T-helper 1 cell treated with Interleukin-12 subunit alpha and Interleukin-12 subunit beta and Interleukin-4 antibody, amounts not matched to agents 30 ng/mL and 1 ng/mL, for 36 hours (primary cell): ENCODE data around the gene MAPK14. TPM values are rescaled to one million over a fixed set of nuclear protein-coding genes. Genes with fewer than 3 reads are reported as not detected.

Experiments
- intact Hi-C: fragments of 100-400 bp; cut with micrococcal nuclease; formaldehyde crosslinking; loops from one replicate; pipeline ENCODE4 v1.15.1; 2024
- total RNA-seq: library from RNA; stranded (reverse); gene quantifications from 2 replicates; pipeline ENCODE4 v1.2.3, GENCODE V29; 2022

The MAPK14 gene
- total RNA-seq, 1 donor from 2014 or later: 62.9 TPM

DNA sequence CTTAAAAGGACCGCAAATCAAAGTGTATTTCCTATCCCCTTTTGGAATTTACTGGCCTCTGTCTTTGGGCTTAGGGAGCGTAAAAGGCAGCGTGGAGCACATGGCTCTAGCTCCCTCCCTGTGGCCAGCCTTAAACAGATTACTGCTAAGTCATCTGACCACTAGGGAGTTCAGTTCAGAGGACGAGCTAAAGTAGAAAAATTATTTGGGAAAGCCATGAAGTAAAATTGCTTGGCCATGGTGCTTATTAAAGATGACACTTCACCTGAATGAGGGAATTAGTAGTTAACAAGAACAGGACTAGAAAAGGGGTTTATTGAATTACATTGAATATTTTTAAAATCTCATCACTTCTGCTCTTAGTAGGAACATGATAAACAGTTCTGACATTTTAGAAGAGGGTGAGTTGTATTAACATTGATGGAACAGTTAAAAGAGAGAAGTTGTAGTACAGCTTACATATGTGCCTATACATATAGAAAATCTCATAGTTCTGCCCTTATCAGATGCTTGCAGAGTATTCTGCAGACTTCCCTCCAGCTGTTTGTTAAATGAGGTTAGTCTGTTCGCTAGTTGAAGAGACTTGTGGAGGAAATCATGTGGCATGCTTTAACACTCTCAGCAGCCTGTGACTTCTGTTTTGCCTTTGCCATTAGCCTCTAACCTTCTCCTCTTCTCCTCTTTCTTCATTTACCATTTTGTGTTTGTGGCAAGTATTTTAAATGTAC, 71.5 kb downstream of the MAPK14 start:
- intact Hi-C loops: no loop called here

- intact Hi-C loops: no loop called here
Observed at GRCh38 chr6:36099869-36100483, 72.4 kb downstream of the MAPK14 start.

DNA sequence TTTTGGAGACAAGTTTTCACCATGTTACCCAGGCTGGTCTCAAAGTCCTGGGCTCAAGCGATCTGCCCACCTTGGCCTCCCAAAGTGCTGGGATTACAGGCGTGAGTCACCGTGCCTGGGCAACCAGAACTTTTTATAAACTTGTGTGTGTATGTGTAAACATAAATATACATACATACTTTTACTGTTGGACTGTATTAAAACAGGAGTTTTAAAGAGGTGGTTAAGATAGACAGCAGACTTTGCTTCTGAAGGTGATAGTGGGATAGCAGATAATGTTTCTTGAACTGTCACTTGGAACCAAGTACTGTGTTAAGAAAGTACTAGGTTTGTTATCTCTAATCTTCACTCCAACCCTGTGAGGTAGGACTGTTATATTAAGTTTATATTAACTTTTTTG, 74.1 kb downstream of the MAPK14 start:
- intact Hi-C loops: no loop called here

GRCh38 chr6:36102853-36103252, 75.2 kb downstream of the MAPK14 start:
- intact Hi-C loops: no loop called here

GRCh38 chr6:36104836-36105235, 77.2 kb downstream of the MAPK14 start:
- intact Hi-C loops: no loop called here

- intact Hi-C loops: loop anchor here (1.0 kb wide), 1 partner anchor 11 kb away; no protein-coding TSS in a partner anchor
Observed at GRCh38 chr6:36109092-36109491, 81.5 kb downstream of the MAPK14 start.

GRCh38 chr6:36110050-36110449, 82.4 kb downstream of the MAPK14 start:
- intact Hi-C loops: no loop called here

GRCh38 chr6:36110863-36111262, 83.3 kb downstream of the MAPK14 start:
- intact Hi-C loops: no loop called here

GRCh38 chr6:36111526-36111925, 83.9 kb downstream of the MAPK14 start:
- intact Hi-C loops: no loop called here

DNA sequence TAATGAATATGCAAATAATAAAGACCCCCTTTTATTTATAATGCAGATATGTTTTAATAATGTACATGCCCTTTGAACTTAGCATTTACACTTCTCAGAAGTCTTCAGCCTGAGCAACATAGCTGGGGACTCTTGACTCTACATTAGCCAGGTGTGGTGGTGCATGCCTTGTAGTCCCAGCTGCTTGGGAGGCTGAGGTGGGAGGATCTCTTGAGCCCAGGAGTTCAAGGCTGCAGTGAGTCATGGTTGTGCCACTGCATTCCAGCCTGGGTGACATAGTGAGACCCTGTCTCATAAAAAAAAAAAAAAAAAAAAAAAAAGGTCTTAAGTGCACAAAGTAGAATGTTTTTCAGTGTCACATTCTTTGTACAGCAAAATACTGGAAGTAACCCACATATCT, 85.4 kb downstream of the MAPK14 start:
- intact Hi-C loops: no loop called here

GRCh38 chr6:36113703-36114102, 86.1 kb downstream of the MAPK14 start:
- intact Hi-C loops: no loop called here

DNA sequence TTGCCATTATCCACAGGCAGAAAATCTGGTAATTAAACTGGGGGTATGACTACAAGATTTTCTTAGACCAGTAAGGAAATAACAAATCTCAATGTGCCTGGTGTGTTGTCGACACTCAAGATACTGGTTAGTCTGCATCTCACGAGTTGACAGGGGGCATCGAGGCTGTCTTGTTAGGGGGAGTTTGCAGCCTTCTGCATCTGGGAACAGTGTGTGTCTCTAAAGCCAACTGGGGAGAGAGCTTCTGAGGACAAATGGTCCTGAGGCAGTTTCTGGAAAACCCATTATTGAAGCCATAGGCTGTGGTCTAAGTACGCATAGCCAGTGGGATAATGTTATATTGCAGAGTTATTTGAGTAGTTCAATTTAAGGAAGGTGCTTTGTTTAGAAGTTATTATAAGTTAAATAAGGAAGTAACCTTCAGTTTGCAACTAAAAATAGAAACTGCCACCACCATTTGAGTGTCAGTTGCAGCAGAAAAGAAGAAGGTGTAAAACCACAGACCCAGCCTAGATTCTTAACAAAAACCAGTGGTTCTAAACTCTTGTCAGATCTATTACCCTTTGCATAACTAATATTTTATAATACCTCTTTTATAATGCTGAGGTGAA, 87.3 kb downstream of the MAPK14 start:
- intact Hi-C loops: no loop called here

DNA sequence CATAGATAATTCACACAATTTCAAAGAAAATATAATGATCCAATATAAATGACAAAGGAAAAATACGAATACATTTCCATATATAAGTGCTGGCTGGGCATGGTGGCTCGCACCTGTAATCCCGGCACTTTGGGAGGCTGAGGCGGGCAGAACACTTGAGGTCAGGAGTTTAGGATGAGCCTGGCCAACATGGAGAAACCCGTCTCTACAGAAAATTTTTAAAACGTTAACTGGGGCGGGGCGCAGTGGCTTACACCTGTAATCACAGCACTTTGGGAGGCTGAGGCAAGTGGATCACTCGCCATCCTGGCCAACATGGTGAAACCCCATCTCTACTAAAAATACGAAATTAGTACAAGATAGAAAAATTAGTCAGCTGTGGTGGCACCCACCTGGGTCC, 87.8 kb downstream of the MAPK14 start:
- intact Hi-C loops: no loop called here

DNA sequence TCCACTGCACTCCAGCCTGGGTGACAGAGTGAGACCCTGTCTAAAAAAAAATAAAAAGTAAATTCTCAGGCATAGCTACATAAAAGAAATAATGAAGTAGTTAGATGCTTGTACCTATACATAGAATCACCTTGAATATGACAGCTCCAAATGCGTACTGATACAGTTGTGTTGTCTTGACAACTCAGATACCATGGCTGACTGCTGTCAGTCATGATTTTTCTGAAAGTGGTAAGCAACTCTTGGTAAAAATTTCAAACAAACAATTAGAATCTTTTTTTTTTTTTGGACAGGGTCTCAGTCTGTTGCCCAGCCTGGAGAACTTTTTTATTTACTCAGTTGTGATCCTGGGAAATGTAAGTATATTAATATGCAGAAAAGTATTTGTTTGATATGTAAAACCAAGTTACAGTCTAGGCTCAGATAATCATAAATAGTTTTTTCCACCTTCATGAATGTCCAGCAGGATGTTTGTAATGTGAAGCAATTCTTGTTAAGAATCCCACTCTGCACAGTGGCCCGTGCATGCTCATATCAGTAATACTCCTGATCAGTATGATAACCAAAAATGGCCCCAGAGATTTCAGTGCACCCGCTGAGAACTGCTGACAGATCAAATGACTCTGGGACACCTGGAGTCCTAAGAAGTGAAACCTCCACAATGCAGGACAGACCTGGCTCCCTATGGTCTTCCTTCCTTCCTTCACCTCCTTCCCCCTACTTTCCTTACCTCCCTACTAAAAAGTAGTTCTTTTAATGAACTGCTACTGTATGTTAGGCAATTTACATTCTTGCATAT, 88.7 kb downstream of the MAPK14 start:
- intact Hi-C loops: no loop called here

DNA sequence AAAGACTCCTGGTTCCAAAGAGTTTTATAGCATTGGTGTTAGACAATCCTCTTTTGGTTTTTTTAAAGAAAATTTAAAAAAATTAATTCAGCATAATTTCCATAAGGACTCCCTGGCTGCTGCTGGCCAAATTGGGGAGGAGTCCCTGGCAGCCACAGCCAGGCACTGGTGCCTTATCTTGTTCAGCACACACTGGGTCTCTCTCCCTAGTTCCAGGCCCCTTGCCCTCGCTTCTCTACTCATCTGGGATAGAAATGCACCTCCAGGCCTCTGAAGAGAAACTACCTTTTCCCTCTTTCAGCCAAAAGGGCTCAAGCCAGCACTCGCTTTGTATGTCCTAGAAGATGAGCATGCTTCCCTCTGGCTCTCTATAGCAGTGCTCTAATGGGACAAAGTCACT, 89.3 kb downstream of the MAPK14 start:
- intact Hi-C loops: no loop called here

DNA sequence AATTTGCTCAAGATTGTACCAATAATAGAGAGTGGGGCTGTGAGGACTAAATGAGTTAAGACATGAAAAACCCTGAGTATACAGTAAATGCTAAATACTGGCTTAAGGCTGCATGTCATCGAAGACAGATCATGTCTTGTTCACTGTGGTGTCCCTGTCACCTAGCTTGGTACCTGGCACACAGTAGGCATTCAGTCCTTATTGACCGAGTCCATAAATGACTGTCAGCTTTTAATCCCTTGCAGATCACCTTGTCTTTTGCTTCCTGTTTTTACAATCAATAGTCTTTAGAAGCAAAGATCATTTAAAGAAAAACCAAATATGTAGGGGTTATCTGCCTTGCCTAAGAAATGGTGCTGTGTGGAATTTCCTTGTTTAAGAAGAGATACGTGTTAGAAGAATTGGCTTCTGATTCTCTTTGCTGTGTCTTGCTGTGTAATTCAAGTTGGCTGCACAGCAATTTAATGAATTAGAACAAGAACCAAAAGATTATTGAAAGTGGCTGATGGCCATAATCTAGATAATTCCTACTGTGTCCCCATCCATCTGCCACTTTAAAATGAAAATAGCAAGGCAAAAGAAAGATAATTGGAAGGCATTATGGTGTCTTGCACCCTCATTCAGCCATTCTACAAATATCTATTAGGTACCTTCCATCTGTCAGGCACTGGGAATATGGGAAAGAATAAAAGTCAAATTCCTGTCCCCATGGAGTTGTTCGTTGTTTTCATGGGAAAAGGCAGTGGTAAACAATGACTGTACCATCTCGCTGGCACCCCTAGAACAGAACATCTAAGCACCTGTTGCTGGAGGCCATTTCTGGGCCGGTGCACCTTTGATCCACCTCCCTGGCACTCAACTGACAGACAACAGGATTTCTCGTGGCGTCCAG, 90.3 kb downstream of the MAPK14 start:
- intact Hi-C loops: no loop called here

- intact Hi-C loops: no loop called here
Observed at GRCh38 chr6:36118550-36119107, 91.0 kb downstream of the MAPK14 start.

GRCh38 chr6:36119209-36119608, 91.6 kb downstream of the MAPK14 start:
- intact Hi-C loops: no loop called here

GRCh38 chr6:36120018-36120417, 92.4 kb downstream of the MAPK14 start:
- intact Hi-C loops: loop anchor here (1.0 to 10.0 kb wide), 8 partner anchors 11 to 1233 kb away; partner anchors contain the start of genes ANKS1A, KCTD20, MAPK14 and PXT1

DNA sequence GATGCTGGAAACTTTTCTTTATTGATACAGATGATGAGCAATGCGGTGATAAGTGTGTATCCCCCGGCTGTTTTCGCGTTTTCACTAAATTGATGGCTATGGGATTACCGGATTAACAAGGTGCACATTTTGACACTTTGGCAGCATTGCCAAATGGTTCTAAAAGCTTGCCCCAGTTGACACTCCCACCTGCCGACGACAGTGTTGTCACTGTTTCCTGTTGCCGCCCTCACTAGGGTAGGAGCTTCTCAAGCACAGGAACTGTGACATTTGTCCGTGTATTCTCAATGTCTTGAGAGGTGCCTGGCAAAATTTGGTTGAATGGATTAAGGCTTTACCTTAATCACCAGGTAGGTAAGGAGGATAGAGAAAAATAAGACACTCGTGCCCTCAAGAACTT, 92.9 kb downstream of the MAPK14 start:
- intact Hi-C loops: loop anchor here (1.0 to 10.0 kb wide), 8 partner anchors 11 to 1233 kb away; partner anchors contain the start of genes ANKS1A, KCTD20, MAPK14 and PXT1
